8988T (cell line): ENCODE results near the gene ZNF385B.

Experiments
- DNase-seq: peaks from one replicate; pipeline ENCODE4 v3.0.0; 2011

Gene ZNF385B

GRCh38 chr2:179578171-179578916 lies 283.1 kb downstream of the ZNF385B start:
- no peak for DNase-seq

- no peak for DNase-seq
These were observed 287.3 kb downstream of the ZNF385B start for GRCh38 chr2:179574061-179574519.

GRCh38 chr2:179572544-179572943 lies 288.9 kb downstream of the ZNF385B start:
- no peak for DNase-seq

GRCh38 chr2:179571721-179572120 lies 289.7 kb downstream of the ZNF385B start:
- no peak for DNase-seq

- no peak for DNase-seq
These were observed 290.2 kb downstream of the ZNF385B start for GRCh38 chr2:179571252-179571651.

GRCh38 chr2:179569831-179570233 lies 291.6 kb downstream of the ZNF385B start:
- DNase-seq = no peak

GRCh38 chr2:179565807-179566206 lies 295.6 kb downstream of the ZNF385B start:
- DNase-seq = no peak

GRCh38 chr2:179562330-179562885 lies 299.0 kb downstream of the ZNF385B start:
- no peak for DNase-seq

- no peak for DNase-seq
These were observed 299.7 kb downstream of the ZNF385B start for GRCh38 chr2:179561702-179562101.

GRCh38 chr2:179560257-179560735 lies 301.1 kb downstream of the ZNF385B start:
- DNase-seq = no peak

- DNase-seq = no peak
These were observed 302.2 kb downstream of the ZNF385B start for GRCh38 chr2:179559108-179559806.

GRCh38 chr2:179558010-179558934 lies 303.1 kb downstream of the ZNF385B start:
- no peak for DNase-seq

GRCh38 chr2:179556425-179556824 lies 305.0 kb downstream of the ZNF385B start:
- no peak for DNase-seq

- no peak for DNase-seq
These were observed 305.6 kb downstream of the ZNF385B start for GRCh38 chr2:179555691-179556283.

GRCh38 chr2:179554639-179555386 lies 306.6 kb downstream of the ZNF385B start:
- no peak for DNase-seq

GRCh38 chr2:179553382-179553781 lies 308.0 kb downstream of the ZNF385B start:
- DNase-seq = no peak

GRCh38 chr2:179551539-179552045 lies 309.8 kb downstream of the ZNF385B start:
- DNase-seq = no peak

- DNase-seq = no peak
These were observed 310.6 kb downstream of the ZNF385B start for GRCh38 chr2:179550849-179551248.

GRCh38 chr2:179550214-179550613 lies 311.2 kb downstream of the ZNF385B start:
- DNase-seq = no peak

- no peak for DNase-seq
These were observed 314.8 kb downstream of the ZNF385B start for GRCh38 chr2:179546656-179547055.

- DNase-seq = no peak
These were observed 316.4 kb downstream of the ZNF385B start for GRCh38 chr2:179545024-179545423.
